PC-3 (cell line): Measurements from ENCODE around the gene MICU1. TPM values are rescaled to one million over a fixed set of nuclear protein-coding genes. Genes with fewer than 3 reads are reported as not detected.

Source experiments
- ATAC-seq: fragments of 200-7000 bp; cut with Tn5 transposase; 2 replicates; pipeline ENCODE4 v1.9.1; 2020; ENCODE audit warnings: mild to moderate bottlenecking, moderate library complexity
- BruUV-seq: library from RNA; stranded (reverse); fragments of 400-500 nt; replicated peaks from 2 replicates; lab custom pipeline; 2021; lab: Mats Ljungman, UMichigan
- CTCF ChIA-PET: fragments of 300-600 bp; sonication (Branson Sonifier 250); formaldehyde crosslinking; loops from one replicate; lab custom pipeline; 2022; ENCODE audit warnings: antibody characterized with exemption; lab: Charles Lee
- POLR2A ChIA-PET: fragments of 300-600 bp; sonication (Branson Sonifier 250); formaldehyde crosslinking; loops from one replicate; lab custom pipeline; 2022; ENCODE audit warnings: antibody characterized with exemption; ENCODE audit not compliant: unreplicated experiment; lab: Charles Lee
- DNase-seq: peaks from one replicate; pipeline ENCODE4 v3.0.0-alpha.2; 2015
- H2AFZ ChIP-seq: fragments of 300-600 bp; sonication (generic); 2 replicates; pipeline ENCODE4 v1.6.0; 2016; ENCODE audit warnings: antibody characterized with exemption, low read length
- H3F3A ChIP-seq: fragments of 300-600 bp; sonication (generic); one replicate; pipeline ENCODE4 v1.6.0; 2017; ENCODE audit warnings: antibody characterized with exemption, low read length, control low read depth, mild to moderate bottlenecking; ENCODE audit not compliant: unreplicated experiment
- H3K27ac ChIP-seq: fragments of 300-600 bp; sonication (generic); 2 replicates; pipeline ENCODE4 v1.5.1; 2016; ENCODE audit warnings: mild to moderate bottlenecking, low read length
- H3K27me3 ChIP-seq: fragments of 300-600 bp; sonication (generic); 2 replicates; pipeline ENCODE4 v1.6.1; 2016; ENCODE audit warnings: low read length, mixed read lengths
- H3K36me3 ChIP-seq: fragments of 300-600 bp; sonication (generic); 2 replicates; pipeline ENCODE4 v1.6.1; 2016; ENCODE audit warnings: low read depth, mixed run types, low read length, mixed read lengths
- H3K4me1 ChIP-seq: fragments of 300-600 bp; sonication (generic); 2 replicates; pipeline ENCODE4 v1.5.1; 2016; ENCODE audit warnings: low read length; ENCODE audit not compliant: insufficient read depth
- H3K4me2 ChIP-seq: fragments of 300-600 bp; sonication (generic); 2 replicates; pipeline ENCODE4 v1.6.0; 2016; ENCODE audit warnings: low read length
- H3K4me3 ChIP-seq: fragments of 300-600 bp; sonication (generic); 2 replicates; pipeline ENCODE4 v1.5.1; 2016; ENCODE audit warnings: mild to moderate bottlenecking, low read length, mixed read lengths
- H3K79me2 ChIP-seq: fragments of 300-600 bp; sonication (generic); 2 replicates; pipeline ENCODE4 v1.6.1; 2017; ENCODE audit warnings: low read length, mixed read lengths
- H3K9ac ChIP-seq: fragments of 300-600 bp; sonication (generic); 2 replicates; pipeline ENCODE4 v1.6.0; 2016; ENCODE audit warnings: mild to moderate bottlenecking, low read length
- H3K9me2 ChIP-seq: fragments of 300-600 bp; sonication (generic); replicated peaks from 2 replicates; pipeline ENCODE4 v1.6.1; 2016; ENCODE audit warnings: mixed run types, low read length, mixed read lengths
- H3K9me3 ChIP-seq: fragments of 300-600 bp; sonication (generic); 2 replicates; pipeline ENCODE4 v1.6.1; 2016; ENCODE audit warnings: low read length, mixed read lengths
- H4K20me1 ChIP-seq: fragments of 300-600 bp; sonication (generic); 2 replicates; pipeline ENCODE4 v1.6.1; 2016; ENCODE audit warnings: low read length, mixed read lengths
- EZH2 ChIP-seq: fragments of 300-600 bp; sonication (generic); IDR thresholded peaks from one replicate; pipeline ENCODE4 v1.6.1; 2017; ENCODE audit warnings: antibody characterized with exemption, mild to moderate bottlenecking, low read length; ENCODE audit not compliant: unreplicated experiment
- EZH2phosphoT487 ChIP-seq: fragments of 300-600 bp; sonication (generic); IDR thresholded peaks from 2 replicates; pipeline ENCODE4 v1.6.1; 2018; ENCODE audit warnings: mild to moderate bottlenecking, antibody characterized with exemption, low read length, borderline replicate concordance
- intact Hi-C: fragments of 100-400 bp; cut with micrococcal nuclease; formaldehyde crosslinking; loops from 2 replicates; pipeline ENCODE4 v1.9.0; 2023
- total RNA-seq: library from RNA; depleted of rRNA; stranded (reverse); fragments of >200 nt; gene quantifications from 2 replicates; pipeline ENCODE4 v1.2.3, GENCODE V29; 2014
- TF ChIP-seq, protein P1 (sequence below): fragments of 300-600 bp; sonication (generic); conservative IDR thresholded peaks from 2 replicates; pipeline ENCODE4 v1.5.1; 2017; ENCODE audit warnings: antibody characterized with exemption, low read depth, mild to moderate bottlenecking, low read length

The MICU1 gene
- total RNA-seq, 1 experiment from 2014 or later = 19.8 TPM

DNA sequence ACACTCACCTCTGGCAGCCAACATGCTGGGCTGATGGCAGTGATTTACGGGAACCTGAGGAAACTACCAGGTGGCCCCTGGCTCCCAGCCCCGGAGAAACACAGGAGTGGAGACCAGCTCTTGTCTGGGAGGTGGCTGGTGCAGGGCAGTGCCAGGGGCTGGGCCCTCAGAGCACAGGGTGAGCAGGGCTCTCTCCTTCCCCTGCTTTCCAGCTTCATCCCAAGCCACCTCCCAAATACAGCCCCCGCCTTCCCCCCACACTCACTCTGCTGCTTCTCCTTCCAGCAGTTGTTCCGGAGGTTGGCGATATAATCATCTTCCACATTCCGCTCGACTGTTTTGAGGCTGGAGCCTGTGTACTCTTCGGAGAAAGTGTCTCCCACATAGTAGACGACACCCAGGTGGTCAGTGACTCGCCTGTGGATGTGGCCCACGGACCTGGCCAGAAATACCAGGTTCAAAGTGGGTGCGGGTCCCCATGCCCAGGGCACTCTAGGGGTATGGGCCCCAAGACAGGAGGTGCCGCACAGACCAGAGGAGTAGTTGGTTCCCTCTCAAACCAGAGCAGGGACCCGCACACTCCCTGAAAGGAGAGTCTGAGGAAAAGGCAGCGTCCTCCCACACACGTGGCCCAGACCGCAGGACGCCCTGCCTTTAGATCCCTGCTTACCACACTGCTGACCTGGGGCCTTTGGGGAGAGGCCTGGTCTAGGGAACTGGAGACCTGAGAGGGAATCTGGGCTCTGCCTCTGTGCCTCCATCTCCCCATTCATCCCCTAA is 289.4 kb downstream of the MICU1 start:
- peaks cover 13% of the 10 kb centered on the region; the same call in 1 of the 2 replicates for H3K36me3 ChIP-seq
- POLR2A ChIA-PET = no interaction called here

GRCh38 chr10:72335394-72336258 is 290.3 kb downstream of the MICU1 start:
- no peak overlapping the region for H3K4me2 ChIP-seq
- no peaks in the 10 kb centered on the region for H3K9me2 ChIP-seq
- no peaks in the 10 kb centered on the region for H3K9me3 ChIP-seq
- no peak overlapping the region for H3K4me3 ChIP-seq
- ChIA-PET CTCF (no interaction called here), POLR2A (no interaction called here)
- H3K27ac ChIP-seq = no peak overlapping the region
- ATAC-seq (no peak), DNase-seq (no peak)
- H3K4me1 ChIP-seq = peaks cover 15% of the 10 kb centered on the region
- H3K79me2 ChIP-seq = no peaks in the 10 kb centered on the region
- intact Hi-C loops = no loop called here
- H2AFZ ChIP-seq = no peak overlapping the region
- H3K27me3 ChIP-seq = no peaks in the 10 kb centered on the region
- no peaks in the 10 kb centered on the region for H4K20me1 ChIP-seq
- BruUV-seq = no TSS peak
- no peak overlapping the region for H3K9ac ChIP-seq
- TF ChIP-seq EZH2 (no peak), EZH2phosphoT487 (no peak)
- TF ChIP-seq, protein P1, sequence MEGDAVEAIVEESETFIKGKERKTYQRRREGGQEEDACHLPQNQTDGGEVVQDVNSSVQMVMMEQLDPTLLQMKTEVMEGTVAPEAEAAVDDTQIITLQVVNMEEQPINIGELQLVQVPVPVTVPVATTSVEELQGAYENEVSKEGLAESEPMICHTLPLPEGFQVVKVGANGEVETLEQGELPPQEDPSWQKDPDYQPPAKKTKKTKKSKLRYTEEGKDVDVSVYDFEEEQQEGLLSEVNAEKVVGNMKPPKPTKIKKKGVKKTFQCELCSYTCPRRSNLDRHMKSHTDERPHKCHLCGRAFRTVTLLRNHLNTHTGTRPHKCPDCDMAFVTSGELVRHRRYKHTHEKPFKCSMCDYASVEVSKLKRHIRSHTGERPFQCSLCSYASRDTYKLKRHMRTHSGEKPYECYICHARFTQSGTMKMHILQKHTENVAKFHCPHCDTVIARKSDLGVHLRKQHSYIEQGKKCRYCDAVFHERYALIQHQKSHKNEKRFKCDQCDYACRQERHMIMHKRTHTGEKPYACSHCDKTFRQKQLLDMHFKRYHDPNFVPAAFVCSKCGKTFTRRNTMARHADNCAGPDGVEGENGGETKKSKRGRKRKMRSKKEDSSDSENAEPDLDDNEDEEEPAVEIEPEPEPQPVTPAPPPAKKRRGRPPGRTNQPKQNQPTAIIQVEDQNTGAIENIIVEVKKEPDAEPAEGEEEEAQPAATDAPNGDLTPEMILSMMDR = no peak
- H3F3A ChIP-seq = no peaks in the 10 kb centered on the region
- H3K36me3 ChIP-seq = peaks cover 10% of the 10 kb centered on the region; the same call in 1 of the 2 replicates

More for the DNA sequence above, 289.4 kb downstream of the MICU1 start:
- intact Hi-C loops = no loop called here
- Histone ChIP-seq H3K4me2 (no peak overlapping the region), H3K9me3 (no peaks in the 10 kb centered on the region), H3K9ac (no peak overlapping the region), H3K79me2 (no peaks in the 10 kb centered on the region), H3K27me3 (no peaks in the 10 kb centered on the region), H3K4me1 (peaks cover 9% of the 10 kb centered on the region; the same call in 1 of the 2 replicates), H2AFZ (no peak overlapping the region), H3F3A (no peaks in the 10 kb centered on the region), H3K9me2 (no peaks in the 10 kb centered on the region), H4K20me1 (no peaks in the 10 kb centered on the region), H3K27ac (no peak overlapping the region), H3K4me3 (no peak overlapping the region)
- no TSS peak for BruUV-seq
- no peak for DNase-seq
- CTCF ChIA-PET = interaction anchor here (0.6 kb wide), 1 partner anchor 537 kb away, joined by 3 read pairs; no protein-coding TSS in a partner anchor
- TF ChIP-seq EZH2phosphoT487 (no peak), EZH2 (no peak)
- TF ChIP-seq, protein P1 = no peak
- no peak for ATAC-seq
